Esophagus squamous epithelium (tissue), 4 donors: ENCODE measurements around the gene ARHGAP23.

Experiments
- POLR2A ChIP-seq, 4 donors: fragments of 450-650 bp; IDR thresholded peaks; one replicate each; pipeline ENCODE4 v1.6.1; 2017; ENCODE audit warnings: antibody characterized with exemption in 4 of 4, mild to moderate bottlenecking in 4 of 4, moderate library complexity in 3 of 4
- TF ChIP-seq, protein P1 (sequence below), 6 experiments: fragments of 450-650 bp in 4 of 6; fragments of 200-600 bp in 2 of 6; sonication (generic) in 2 of 6; IDR thresholded peaks; one replicate each; pipeline ENCODE4 v1.5.1; 2016 to 2019; ENCODE audit warnings: antibody characterized with exemption in 6 of 6, mild to moderate bottlenecking in 4 of 6, moderate library complexity in 4 of 6

GRCh38 chr17:38463451-38463858 is 35.2 kb downstream of the ARHGAP23 start:
- TF ChIP-seq, protein P1, sequence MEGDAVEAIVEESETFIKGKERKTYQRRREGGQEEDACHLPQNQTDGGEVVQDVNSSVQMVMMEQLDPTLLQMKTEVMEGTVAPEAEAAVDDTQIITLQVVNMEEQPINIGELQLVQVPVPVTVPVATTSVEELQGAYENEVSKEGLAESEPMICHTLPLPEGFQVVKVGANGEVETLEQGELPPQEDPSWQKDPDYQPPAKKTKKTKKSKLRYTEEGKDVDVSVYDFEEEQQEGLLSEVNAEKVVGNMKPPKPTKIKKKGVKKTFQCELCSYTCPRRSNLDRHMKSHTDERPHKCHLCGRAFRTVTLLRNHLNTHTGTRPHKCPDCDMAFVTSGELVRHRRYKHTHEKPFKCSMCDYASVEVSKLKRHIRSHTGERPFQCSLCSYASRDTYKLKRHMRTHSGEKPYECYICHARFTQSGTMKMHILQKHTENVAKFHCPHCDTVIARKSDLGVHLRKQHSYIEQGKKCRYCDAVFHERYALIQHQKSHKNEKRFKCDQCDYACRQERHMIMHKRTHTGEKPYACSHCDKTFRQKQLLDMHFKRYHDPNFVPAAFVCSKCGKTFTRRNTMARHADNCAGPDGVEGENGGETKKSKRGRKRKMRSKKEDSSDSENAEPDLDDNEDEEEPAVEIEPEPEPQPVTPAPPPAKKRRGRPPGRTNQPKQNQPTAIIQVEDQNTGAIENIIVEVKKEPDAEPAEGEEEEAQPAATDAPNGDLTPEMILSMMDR (IDR thresholded peaks at IDR 0.05), result no peak
- no peak for TF ChIP-seq POLR2A (IDR thresholded peaks at IDR 0.05)
